ENCODE data around the gene ANKRD23. TPM values are rescaled to one million over a fixed set of nuclear protein-coding genes. Genes with fewer than 3 reads are reported as not detected.

ANKRD23 gene
- total and polyA plus RNA-seq, 2 of the 8 experiments (the other 6 are each of a cell fraction or from before 2014, with no cell fraction given) = 3.4 to 3.5 TPM

- TF ChIP-seq EGR1 (IDR thresholded peaks at IDR 0.05; ENCODE audit: borderline replicate concordance, low read depth, low read length) (no peak), TAF7 (optimal IDR thresholded peaks at IDR 0.05; ENCODE audit: borderline replicate concordance, low read depth, low read length) (no peak), CHD2 (IDR thresholded peaks at IDR 0.05; ENCODE audit: low read length) (no peak)
Measured at GRCh38 chr2:96828874-96829273, 14.9 kb downstream of the ANKRD23 start (continued).

All from H1 (cell line).